ENCODE results near the gene BAIAP2L2. TPM values are rescaled to one million over a fixed set of nuclear protein-coding genes. Genes with fewer than 3 reads are reported as not detected.

The BAIAP2L2 gene
- total RNA-seq, 1 donor from 2014 or later, result not detected

DNA sequence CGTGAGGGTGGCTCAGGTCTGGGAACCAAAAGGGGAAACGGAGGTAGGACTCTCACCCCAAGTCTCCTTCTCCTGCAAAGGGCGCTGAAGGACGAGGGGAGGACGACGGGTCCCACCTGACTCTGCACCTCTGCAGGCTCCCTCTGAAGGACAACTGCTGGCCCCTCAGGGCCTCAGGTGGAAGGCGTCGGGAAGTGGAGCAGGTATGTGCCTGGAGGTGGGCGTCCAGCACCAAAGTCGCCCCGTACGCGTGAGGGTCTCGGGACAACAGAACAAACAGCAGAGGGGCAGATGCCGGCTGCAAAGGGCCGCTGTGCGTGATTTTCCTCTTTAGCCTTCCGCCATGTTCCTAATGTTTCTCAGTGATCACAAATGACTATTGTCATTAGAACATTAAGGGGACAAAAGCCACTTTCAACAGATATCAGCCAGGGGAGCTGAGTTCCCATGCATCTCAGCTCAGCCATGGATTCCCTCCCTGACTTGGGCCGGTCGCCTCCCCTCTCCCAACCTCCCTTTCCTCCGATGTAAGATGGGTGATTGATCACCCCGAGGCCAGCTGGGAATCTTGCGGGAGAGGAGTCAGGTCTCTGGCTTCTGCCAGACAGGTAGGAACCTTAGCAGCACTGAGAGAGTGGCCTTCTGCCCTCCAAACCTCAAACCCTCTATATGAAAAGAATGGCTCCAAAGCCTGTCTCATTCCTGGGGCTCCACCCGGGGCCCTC, 27.3 kb downstream of the BAIAP2L2 start:
- Histone ChIP-seq H3K36me3 (no peaks in the 10 kb centered on the region), H3K4me3 (no peak overlapping the region), H3K27me3 (no peaks in the 10 kb centered on the region), H3K27ac (no peak overlapping the region), H3K4me1 (peaks cover 21% of the 10 kb centered on the region), H3K9me3 (no peaks in the 10 kb centered on the region)
- DNase-seq (ENCODE audit: extremely low spot score in 2 of 2), result no peak
- no peak for TF ChIP-seq POLR2AphosphoS5 (IDR thresholded peaks at IDR 0.05; ENCODE audit: insufficient read depth in 1 of 2, low read depth in 1 of 2)
- no peak for TF ChIP-seq POLR2A (IDR thresholded peaks at IDR 0.05)
- TF ChIP-seq, protein P1, sequence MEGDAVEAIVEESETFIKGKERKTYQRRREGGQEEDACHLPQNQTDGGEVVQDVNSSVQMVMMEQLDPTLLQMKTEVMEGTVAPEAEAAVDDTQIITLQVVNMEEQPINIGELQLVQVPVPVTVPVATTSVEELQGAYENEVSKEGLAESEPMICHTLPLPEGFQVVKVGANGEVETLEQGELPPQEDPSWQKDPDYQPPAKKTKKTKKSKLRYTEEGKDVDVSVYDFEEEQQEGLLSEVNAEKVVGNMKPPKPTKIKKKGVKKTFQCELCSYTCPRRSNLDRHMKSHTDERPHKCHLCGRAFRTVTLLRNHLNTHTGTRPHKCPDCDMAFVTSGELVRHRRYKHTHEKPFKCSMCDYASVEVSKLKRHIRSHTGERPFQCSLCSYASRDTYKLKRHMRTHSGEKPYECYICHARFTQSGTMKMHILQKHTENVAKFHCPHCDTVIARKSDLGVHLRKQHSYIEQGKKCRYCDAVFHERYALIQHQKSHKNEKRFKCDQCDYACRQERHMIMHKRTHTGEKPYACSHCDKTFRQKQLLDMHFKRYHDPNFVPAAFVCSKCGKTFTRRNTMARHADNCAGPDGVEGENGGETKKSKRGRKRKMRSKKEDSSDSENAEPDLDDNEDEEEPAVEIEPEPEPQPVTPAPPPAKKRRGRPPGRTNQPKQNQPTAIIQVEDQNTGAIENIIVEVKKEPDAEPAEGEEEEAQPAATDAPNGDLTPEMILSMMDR (IDR thresholded peaks at IDR 0.05), result no peak
- intact Hi-C loops (cut with DNase I), result no loop called here

DNA sequence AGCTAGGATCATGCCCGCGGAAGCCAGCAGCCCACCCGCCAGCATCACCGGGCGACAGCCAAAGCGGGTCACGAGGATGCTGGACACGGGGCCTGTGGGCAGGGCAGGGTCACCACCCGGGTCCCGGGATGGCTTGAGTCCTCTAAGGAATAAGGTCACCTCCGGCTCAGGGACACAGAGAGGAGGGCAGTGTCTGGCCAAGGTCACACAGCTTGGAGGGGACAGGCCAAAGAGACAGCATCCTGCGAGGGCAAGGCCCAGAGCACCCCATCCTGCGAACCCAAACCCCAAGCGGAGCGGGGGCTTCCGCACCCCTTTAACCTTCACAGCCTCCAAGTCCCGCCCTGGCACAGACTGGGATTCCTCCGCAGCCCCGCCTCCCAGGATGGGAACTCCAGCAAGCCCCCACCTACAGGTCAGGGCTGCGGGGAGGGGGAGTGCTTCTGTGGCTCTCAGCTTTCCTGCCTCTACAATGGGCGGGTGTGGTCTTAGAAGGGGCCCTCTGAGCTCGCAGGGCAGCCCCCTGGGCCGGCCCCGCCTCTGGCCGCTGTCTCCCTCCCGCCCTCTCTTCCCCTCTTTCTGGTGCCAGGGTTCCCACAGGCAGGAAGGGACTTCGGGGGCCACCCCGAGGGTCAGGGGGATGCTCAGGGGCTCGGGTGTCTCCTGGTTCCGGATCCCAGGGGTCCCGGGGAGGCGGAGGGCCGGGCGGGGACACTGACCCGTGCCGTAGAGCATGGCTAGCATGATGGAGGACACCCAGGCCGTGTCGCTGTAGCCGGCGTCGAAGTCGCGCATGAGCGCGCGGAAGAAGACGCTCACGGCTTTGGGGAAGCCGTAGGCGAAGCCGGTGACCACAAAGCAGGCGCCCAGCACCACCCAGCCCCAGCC, 28.3 kb downstream of the BAIAP2L2 start:
- peak overlapping the region; percentile 37 to 65 for H3K4me3 ChIP-seq
- DNase-seq (ENCODE audit: extremely low spot score in 2 of 2), result no peak
- TF ChIP-seq, protein P1 (IDR thresholded peaks at IDR 0.05), result no peak
- TF ChIP-seq POLR2AphosphoS5 (IDR thresholded peaks at IDR 0.05; ENCODE audit: insufficient read depth in 1 of 2, low read depth in 1 of 2) (no peak), POLR2A (IDR thresholded peaks at IDR 0.05) (no peak)
- no peaks in the 10 kb centered on the region for H3K27me3 ChIP-seq
- intact Hi-C loops (cut with DNase I), result no loop called here
- H3K4me1 ChIP-seq, result peaks cover 21% of the 10 kb centered on the region
- no peak overlapping the region for H3K27ac ChIP-seq
- H3K9me3 ChIP-seq, result no peaks in the 10 kb centered on the region
- H3K36me3 ChIP-seq, result no peaks in the 10 kb centered on the region

DNA sequence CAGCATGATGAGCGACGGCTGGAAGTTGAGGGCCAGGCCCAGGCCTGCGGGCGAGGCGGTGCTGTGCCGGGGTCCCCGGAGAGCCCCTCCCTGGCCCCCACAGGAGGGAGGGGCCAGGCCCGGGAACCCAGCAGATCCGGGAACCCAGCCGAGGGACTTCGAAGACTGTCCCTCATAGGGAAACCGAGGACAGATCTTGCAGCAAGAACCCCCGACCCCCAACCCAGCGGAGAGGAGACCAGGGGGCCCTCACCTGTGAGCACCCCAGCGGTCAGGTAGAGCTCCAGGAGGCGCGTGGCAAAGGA, 28.9 kb downstream of the BAIAP2L2 start:
- Histone ChIP-seq H3K4me3 (peak overlapping the region; percentile 37 to 65), H3K36me3 (no peaks in the 10 kb centered on the region), H3K27me3 (no peaks in the 10 kb centered on the region), H3K4me1 (peaks cover 21% of the 10 kb centered on the region), H3K27ac (no peak overlapping the region), H3K9me3 (no peaks in the 10 kb centered on the region)
- intact Hi-C loops (cut with DNase I), result no loop called here
- DNase-seq (ENCODE audit: extremely low spot score in 2 of 2), result no peak
- TF ChIP-seq, protein P1 (IDR thresholded peaks at IDR 0.05), result no peak
- TF ChIP-seq POLR2A (IDR thresholded peaks at IDR 0.05) (no peak), POLR2AphosphoS5 (IDR thresholded peaks at IDR 0.05; ENCODE audit: insufficient read depth in 1 of 2, low read depth in 1 of 2) (no peak)

DNA sequence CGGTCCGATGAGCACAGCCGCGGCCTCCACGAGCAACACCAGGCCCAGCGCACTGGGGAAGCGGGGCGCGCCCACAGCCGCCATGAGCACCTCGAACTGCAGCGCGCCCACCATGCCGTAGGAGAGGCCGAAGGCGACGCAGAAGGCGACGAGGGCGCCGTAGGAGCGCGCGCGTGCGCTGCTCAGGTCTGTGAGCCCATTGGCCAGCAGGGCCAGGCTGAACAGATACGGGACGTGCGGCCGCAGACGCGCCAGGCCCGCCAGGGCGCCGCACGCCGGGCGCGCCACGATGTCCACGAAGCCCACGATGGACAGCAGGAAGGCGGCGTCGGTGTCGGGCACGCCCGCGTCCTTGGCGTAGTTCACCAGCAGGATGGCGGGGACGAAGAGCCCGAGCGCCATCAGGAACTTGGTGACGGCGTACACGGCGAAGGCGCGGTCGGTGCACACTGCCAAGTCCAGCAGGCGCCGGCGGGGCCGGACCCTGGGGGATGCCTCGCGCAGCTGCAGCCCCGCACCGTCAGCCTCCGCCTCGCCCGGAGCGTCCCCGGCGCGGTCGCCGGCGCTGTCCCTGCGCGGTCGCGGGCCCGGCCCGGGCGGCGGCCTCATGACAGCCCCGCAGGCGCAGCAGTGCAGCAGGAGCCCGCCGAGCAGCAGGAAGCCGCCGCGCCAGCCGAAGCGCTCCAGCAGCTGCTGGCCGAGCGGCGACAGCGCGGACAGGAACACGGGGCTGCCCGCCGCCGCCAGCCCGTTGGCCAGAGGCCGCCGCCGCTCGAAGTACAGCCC, 29.4 kb downstream of the BAIAP2L2 start:
- Histone ChIP-seq H3K27ac (no peak overlapping the region), H3K27me3 (no peaks in the 10 kb centered on the region), H3K4me3 (peak overlapping the region; percentile 37 to 65), H3K9me3 (no peaks in the 10 kb centered on the region), H3K4me1 (peaks cover 21% of the 10 kb centered on the region), H3K36me3 (peaks cover 0 to 2% of the 10 kb centered on the region in 2 donors)
- TF ChIP-seq POLR2A (IDR thresholded peaks at IDR 0.05), result no peak
- no peak for TF ChIP-seq POLR2AphosphoS5 (IDR thresholded peaks at IDR 0.05; ENCODE audit: insufficient read depth in 1 of 2, low read depth in 1 of 2)
- TF ChIP-seq, protein P1 (IDR thresholded peaks at IDR 0.05), result no peak
- no peak for DNase-seq (ENCODE audit: extremely low spot score in 2 of 2)
- intact Hi-C loops (cut with DNase I), result no loop called here
